ENCODE measurements around the gene FN3KRP. TPM values are rescaled to one million over a fixed set of nuclear protein-coding genes. Genes with fewer than 3 reads are reported as not detected.

Gene FN3KRP
- total and polyA plus RNA-seq, 2 of the 13 experiments (the other 11 are each of a cell fraction or from before 2014, with no cell fraction given), result 22.4 to 28.2 TPM

GRCh38 chr17:82698974-82699442, 17.5 kb upstream of the FN3KRP start (continued):
- TF ChIP-seq EEA1 (CRISPR knock-in tag; IDR thresholded peaks at IDR 0.05; ENCODE audit: borderline replicate concordance) (no peak; the same call in 1 of the 2 replicates), SRSF4 (IDR thresholded peaks at IDR 0.05; ENCODE audit: low read depth, low read length, poor library complexity, severe bottlenecking) (no peak), ZNF777 (CRISPR knock-in tag; IDR thresholded peaks at IDR 0.05) (peak; percentile 44; the same call in 1 of the 2 replicates), NR1H2 (CRISPR knock-in tag; IDR thresholded peaks at IDR 0.05; ENCODE audit: borderline replicate concordance, low read depth) (0 out of 2 replicates have a peak, but pooled peaks have one; percentile 41), ZNF570 (CRISPR knock-in tag; IDR thresholded peaks at IDR 0.05; ENCODE audit: borderline replicate concordance) (no peak), MEF2D (CRISPR knock-in tag; IDR thresholded peaks at IDR 0.05) (no peak), TBL1XR1 (IDR thresholded peaks at IDR 0.05; ENCODE audit: borderline replicate concordance, low read length, partially characterized antibody) (no peak), ZNF878 (CRISPR knock-in tag; IDR thresholded peaks at IDR 0.05) (no peak), ZBTB44 (CRISPR knock-in tag; IDR thresholded peaks at IDR 0.05) (no peak), PAWR (CRISPR knock-in tag; IDR thresholded peaks at IDR 0.05; ENCODE audit: borderline replicate concordance) (no peak), MBD4 (IDR thresholded peaks at IDR 0.05; ENCODE audit: borderline replicate concordance, low read length) (no peak), GTF2F1 (IDR thresholded peaks at IDR 0.05; ENCODE audit: low read length) (no peak), TRAFD1 (CRISPR knock-in tag; IDR thresholded peaks at IDR 0.05; ENCODE audit: borderline replicate concordance) (no peak), ZNF552 (CRISPR knock-in tag; IDR thresholded peaks at IDR 0.05; ENCODE audit: borderline replicate concordance) (no peak), PHF21A (CRISPR knock-in tag; IDR thresholded peaks at IDR 0.05) (no peak), DNMT3B (CRISPR knock-in tag; conservative IDR thresholded peaks at IDR 0.05) (no peak), SYNCRIP (IDR thresholded peaks at IDR 0.05; ENCODE audit: insufficient read depth, low read depth, low read length) (no peak), TRIM24 (CRISPR knock-in tag; IDR thresholded peaks at IDR 0.05) (no peak), NFKBIZ (CRISPR knock-in tag; IDR thresholded peaks at IDR 0.05) (no peak), ZMAT3 (CRISPR knock-in tag; conservative IDR thresholded peaks at IDR 0.05) (no peak), NFE2L2 (IDR thresholded peaks at IDR 0.05; ENCODE audit: low read length) (no peak), ZSCAN21 (CRISPR knock-in tag; IDR thresholded peaks at IDR 0.05; ENCODE audit: borderline replicate concordance) (no peak), ZBTB7A (CRISPR knock-in tag; IDR thresholded peaks at IDR 0.05) (peak; percentile 58; the same call in 1 of the 2 replicates), ZNF124 (CRISPR knock-in tag; IDR thresholded peaks at IDR 0.05) (peak; percentile 32; the same call in 1 of the 2 replicates), ZNF414 (CRISPR knock-in tag; IDR thresholded peaks at IDR 0.05) (no peak), REXO4 (CRISPR knock-in tag; IDR thresholded peaks at IDR 0.05; ENCODE audit: borderline replicate concordance) (no peak), E2F5 (CRISPR knock-in tag; conservative IDR thresholded peaks at IDR 0.05) (no peak)
